HepG2 (cell line): ENCODE results near the gene SLC25A25. TPM values are rescaled to one million over a fixed set of nuclear protein-coding genes. Genes with fewer than 3 reads are reported as not detected.

ENCODE experiments used
- KMT2A ChIP-seq: sonication (generic); formaldehyde crosslinking; IDR thresholded peaks from 2 replicates; pipeline ENCODE4 v1.4.0; 2020; ENCODE audit warnings: missing genetic modification reagents
- ZFP90 ChIP-seq: sonication (generic); formaldehyde crosslinking; IDR thresholded peaks from 2 replicates; pipeline ENCODE4 v1.8.0; 2022; ENCODE audit warnings: missing genetic modification reagents, mild to moderate bottlenecking, inconsistent platforms, borderline replicate concordance
- ZNF446 ChIP-seq: sonication (generic); formaldehyde crosslinking; IDR thresholded peaks from 2 replicates; pipeline ENCODE4 v1.5.0; 2020; ENCODE audit warnings: mild to moderate bottlenecking, missing genetic modification reagents
- ZNF546 ChIP-seq: sonication (generic); formaldehyde crosslinking; conservative IDR thresholded peaks from 2 replicates; pipeline ENCODE4 v1.8.1; 2023; ENCODE audit warnings: mild to moderate bottlenecking, missing genetic modification reagents
- ZNF607 ChIP-seq: sonication (generic); formaldehyde crosslinking; IDR thresholded peaks from 2 replicates; pipeline ENCODE4 v1.5.1; 2020; ENCODE audit warnings: missing genetic modification reagents, mild to moderate bottlenecking, borderline replicate concordance
- ZNF761 ChIP-seq: sonication (generic); formaldehyde crosslinking; conservative IDR thresholded peaks from 2 replicates; pipeline ENCODE4 v1.4.0; 2020; ENCODE audit warnings: mild to moderate bottlenecking, missing genetic modification reagents
- ZSCAN12 ChIP-seq: sonication (generic); formaldehyde crosslinking; IDR thresholded peaks from 2 replicates; pipeline ENCODE4 v1.9.0; 2021; ENCODE audit warnings: mild to moderate bottlenecking, missing genetic modification reagents
- polyA plus RNA-seq, 8 experiments: library from polyadenylated mRNA; depleted of rRNA in 3 of 8; stranded (reverse) in 7 of 8; unstranded in 1 of 8; fragments of >200 nt; fragmentation: Illumina TruSeq in 4 of 8; extraction: Trizol in 4 of 8; gene quantifications; 2 replicates each; pipeline versions ENCODE4 v1.2.1 to v1.2.3, GENCODE V29; 2011 to 2016; ENCODE audit warnings: low read depth in 4 of 8, missing spikeins in 1 of 8, mixed read lengths in 1 of 8; ENCODE audit not compliant: insufficient read depth in 1 of 8
- total RNA-seq, 5 experiments: library from RNA; depleted of rRNA; stranded (reverse); fragments of >200 nt; fragmentation: Illumina TruSeq; extraction: Trizol; gene quantifications; 2 replicates each; pipeline ENCODE4 v1.2.3, GENCODE V29; 2016; ENCODE audit warnings: low read depth in 1 of 5
- TF ChIP-seq, protein P1 (sequence below): sonication (generic); formaldehyde crosslinking; IDR thresholded peaks from 2 replicates; pipeline ENCODE4 v1.5.0; 2020; ENCODE audit warnings: missing genetic modification reagents, mild to moderate bottlenecking, borderline replicate concordance
- TF ChIP-seq, protein P2 (sequence below), 2 experiments: fragments of 450-650 bp in 1 of 2; sonication (generic) in 1 of 2; formaldehyde crosslinking in 1 of 2; IDR thresholded peaks; 2 replicates each; pipeline versions ENCODE4 v1.6.1 to v1.8.0; 2016 to 2022; ENCODE audit warnings: antibody characterized with exemption in 1 of 2, mild to moderate bottlenecking in 1 of 2, missing genetic modification reagents in 1 of 2

SLC25A25 gene
- total and polyA plus RNA-seq, 2 of the 13 experiments (the other 11 are each of a cell fraction or from before 2014, with no cell fraction given): 10.5 to 24.8 TPM

DNA sequence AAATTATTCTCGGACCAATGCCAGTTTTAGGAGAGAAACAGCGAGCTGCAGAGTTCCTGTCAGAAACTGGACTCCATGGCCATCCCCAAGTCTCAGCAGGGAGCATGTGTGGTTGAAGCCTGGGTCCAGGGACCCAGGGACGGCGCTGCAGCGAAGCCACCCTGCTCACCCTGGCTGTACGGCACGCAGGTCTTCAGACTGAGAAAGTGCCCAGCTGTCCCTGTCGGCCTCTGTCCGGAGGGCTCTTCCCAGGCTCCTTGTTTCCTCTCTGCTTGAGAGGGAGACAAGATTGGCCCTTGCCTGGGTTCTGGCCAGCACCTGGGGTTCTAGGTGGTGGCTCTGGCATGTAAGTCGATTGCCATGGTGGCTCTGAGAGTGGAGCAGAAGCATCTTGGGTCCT is 32.5 kb downstream of the SLC25A25 start (continued):
- TF ChIP-seq, protein P1, sequence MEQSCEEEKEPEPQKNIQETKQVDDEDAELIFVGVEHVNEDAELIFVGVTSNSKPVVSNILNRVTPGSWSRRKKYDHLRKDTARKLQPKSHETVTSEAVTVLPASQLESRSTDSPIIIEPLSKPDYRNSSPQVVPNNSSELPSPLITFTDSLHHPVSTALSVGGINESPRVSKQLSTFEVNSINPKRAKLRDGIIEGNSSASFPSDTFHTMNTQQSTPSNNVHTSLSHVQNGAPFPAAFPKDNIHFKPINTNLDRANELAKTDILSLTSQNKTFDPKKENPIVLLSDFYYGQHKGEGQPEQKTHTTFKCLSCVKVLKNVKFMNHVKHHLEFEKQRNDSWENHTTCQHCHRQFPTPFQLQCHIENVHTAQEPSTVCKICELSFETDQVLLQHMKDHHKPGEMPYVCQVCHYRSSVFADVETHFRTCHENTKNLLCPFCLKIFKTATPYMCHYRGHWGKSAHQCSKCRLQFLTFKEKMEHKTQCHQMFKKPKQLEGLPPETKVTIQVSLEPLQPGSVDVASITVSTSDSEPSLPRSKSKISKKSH (CRISPR knock-in tag): no peak
- TF ChIP-seq KMT2A (no peak), ZNF761 (no peak), ZNF607 (CRISPR knock-in tag) (no peak), ZFP90 (no peak), ZSCAN12 (CRISPR knock-in tag) (no peak), ZNF546 (no peak), ZNF446 (CRISPR knock-in tag) (no peak)
- TF ChIP-seq, protein P2, sequence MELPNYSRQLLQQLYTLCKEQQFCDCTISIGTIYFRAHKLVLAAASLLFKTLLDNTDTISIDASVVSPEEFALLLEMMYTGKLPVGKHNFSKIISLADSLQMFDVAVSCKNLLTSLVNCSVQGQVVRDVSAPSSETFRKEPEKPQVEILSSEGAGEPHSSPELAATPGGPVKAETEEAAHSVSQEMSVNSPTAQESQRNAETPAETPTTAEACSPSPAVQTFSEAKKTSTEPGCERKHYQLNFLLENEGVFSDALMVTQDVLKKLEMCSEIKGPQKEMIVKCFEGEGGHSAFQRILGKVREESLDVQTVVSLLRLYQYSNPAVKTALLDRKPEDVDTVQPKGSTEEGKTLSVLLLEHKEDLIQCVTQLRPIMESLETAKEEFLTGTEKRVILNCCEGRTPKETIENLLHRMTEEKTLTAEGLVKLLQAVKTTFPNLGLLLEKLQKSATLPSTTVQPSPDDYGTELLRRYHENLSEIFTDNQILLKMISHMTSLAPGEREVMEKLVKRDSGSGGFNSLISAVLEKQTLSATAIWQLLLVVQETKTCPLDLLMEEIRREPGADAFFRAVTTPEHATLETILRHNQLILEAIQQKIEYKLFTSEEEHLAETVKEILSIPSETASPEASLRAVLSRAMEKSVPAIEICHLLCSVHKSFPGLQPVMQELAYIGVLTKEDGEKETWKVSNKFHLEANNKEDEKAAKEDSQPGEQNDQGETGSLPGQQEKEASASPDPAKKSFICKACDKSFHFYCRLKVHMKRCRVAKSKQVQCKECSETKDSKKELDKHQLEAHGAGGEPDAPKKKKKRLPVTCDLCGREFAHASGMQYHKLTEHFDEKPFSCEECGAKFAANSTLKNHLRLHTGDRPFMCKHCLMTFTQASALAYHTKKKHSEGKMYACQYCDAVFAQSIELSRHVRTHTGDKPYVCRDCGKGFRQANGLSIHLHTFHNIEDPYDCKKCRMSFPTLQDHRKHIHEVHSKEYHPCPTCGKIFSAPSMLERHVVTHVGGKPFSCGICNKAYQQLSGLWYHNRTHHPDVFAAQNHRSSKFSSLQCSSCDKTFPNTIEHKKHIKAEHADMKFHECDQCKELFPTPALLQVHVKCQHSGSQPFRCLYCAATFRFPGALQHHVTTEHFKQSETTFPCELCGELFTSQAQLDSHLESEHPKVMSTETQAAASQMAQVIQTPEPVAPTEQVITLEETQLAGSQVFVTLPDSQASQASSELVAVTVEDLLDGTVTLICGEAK (IDR thresholded peaks at IDR 0.05): no peak
- TF ChIP-seq, protein P2 (CRISPR knock-in tag; IDR thresholded peaks at IDR 0.05): no peak
